K562 (cell line): ENCODE results near the gene ANKRD44. TPM values are rescaled to one million over a fixed set of nuclear protein-coding genes. Genes with fewer than 3 reads are reported as not detected.

Experiments used
- ATAC-seq: fragments of 200-7000 bp; cut with Tn5 transposase; 3 replicates; pipeline ENCODE4 v1.9.1; 2020; ENCODE audit warnings: moderate library complexity
- BruUV-seq: library from RNA; stranded (reverse); fragments of 400-500 nt; replicated peaks from 2 replicates; lab custom pipeline; 2021; lab: Mats Ljungman, UMichigan
- CTCF ChIA-PET: fragments of 300-600 bp; formaldehyde crosslinking; extraction: SDS; loops from one replicate; lab custom pipeline; 2021; ENCODE audit warnings: low intra/inter-chr PET ratio; lab: Yijun Ruan, JAX
- POLR2A ChIA-PET: fragments of 300-600, 350-650 bp; sonication (Branson Sonifier 250); formaldehyde crosslinking; extraction: SDS; loops from one replicate; lab custom pipeline; 2021; ENCODE audit warnings: antibody characterized with exemption, inconsistent platforms; lab: Yijun Ruan, JAX
- DNase-seq, 4 experiments: peaks; one replicate each; pipeline versions ENCODE4 v3.0.0 to v3.0.0-alpha.2; 2011 to 2018; ENCODE audit warnings: low spot score in 3 of 4, mixed read lengths in 3 of 4; ENCODE audit errors: extremely low read depth in 1 of 4
- FAIRE-seq: peaks from 2 replicates; lab custom pipeline; 2011; peaks lifted over from hg19 to GRCh38; lab: Jason Lieb, UNC
- H2AFZ ChIP-seq: 2 replicates; pipeline ENCODE4 v1.6.0; 2011; ENCODE audit warnings: low read depth, low read length, control low read depth, inconsistent platforms
- H3K27ac ChIP-seq: fragments of 200-600 bp; 3 replicates; pipeline ENCODE4 v1.8.0; 2011; ENCODE audit warnings: low read depth, mild to moderate bottlenecking, control low read depth, inconsistent platforms, low read length, moderate library complexity, mixed read lengths; ENCODE audit errors: extremely low read depth
- H3K27me3 ChIP-seq, 2 experiments: fragments of 300-600 bp in 1 of 2; 2 replicates in 1 of 2; 3 replicates in 1 of 2; pipeline versions ENCODE4 v1.6.0 to v1.8.0; 2011; ENCODE audit warnings: inconsistent platforms in 2 of 2, low read length in 2 of 2, mild to moderate bottlenecking in 1 of 2, mixed read lengths in 1 of 2, moderate library complexity in 1 of 2; ENCODE audit not compliant: control insufficient read depth in 2 of 2, insufficient read depth in 2 of 2
- H3K36me3 ChIP-seq: fragments of 300-600 bp; 3 replicates; pipeline ENCODE4 v1.8.0; 2011; ENCODE audit warnings: mild to moderate bottlenecking, low read length, inconsistent platforms; ENCODE audit not compliant: control insufficient read depth, insufficient read depth
- H3K4me1 ChIP-seq, 2 experiments: fragments of 200-600 bp in 1 of 2; replicated peaks in 1 of 2; 2 replicates in 1 of 2; 3 replicates in 1 of 2; pipeline versions ENCODE4 v1.5.1 to v1.8.0; 2011; ENCODE audit warnings: inconsistent platforms in 2 of 2, low read length in 2 of 2, mild to moderate bottlenecking in 1 of 2, mixed read lengths in 1 of 2, moderate library complexity in 1 of 2; ENCODE audit not compliant: control insufficient read depth in 2 of 2, insufficient read depth in 2 of 2
- H3K4me2 ChIP-seq: 2 replicates; pipeline ENCODE4 v1.6.1; 2011; ENCODE audit warnings: low read length, control low read depth, inconsistent platforms, mixed read lengths; ENCODE audit not compliant: insufficient read depth
- H3K4me3 ChIP-seq: fragments of 200-600 bp; sonication (generic), shearing (Covaris generic); 2 replicates; pipeline ENCODE4 v1.5.1; 2016; ENCODE audit warnings: control low read depth, inconsistent platforms
- H3K79me2 ChIP-seq: fragments of 200-600 bp; 3 replicates; pipeline ENCODE4 v1.8.0; 2011; ENCODE audit warnings: low read length, inconsistent platforms; ENCODE audit not compliant: control insufficient read depth, insufficient read depth
- H3K9ac ChIP-seq, 2 experiments: 2 replicates each; pipeline versions ENCODE4 v1.6.0 to v1.6.1; 2011; ENCODE audit warnings: low read depth in 2 of 2, low read length in 2 of 2, control low read depth in 1 of 2, inconsistent platforms in 1 of 2, mild to moderate bottlenecking in 1 of 2, mixed read lengths in 1 of 2; ENCODE audit not compliant: insufficient read depth in 1 of 2
- H3K9me1 ChIP-seq: one replicate; pipeline ENCODE4 v1.6.0; 2011; ENCODE audit warnings: inconsistent platforms, mild to moderate bottlenecking, low read length, moderate library complexity; ENCODE audit not compliant: control insufficient read depth, insufficient read depth
- H3K9me3 ChIP-seq: replicated peaks from 2 replicates; pipeline ENCODE4 v1.5.1; 2011; ENCODE audit warnings: low read depth, low read length, inconsistent platforms; ENCODE audit not compliant: control insufficient read depth, insufficient read depth
- H4K20me1 ChIP-seq: replicated peaks from 2 replicates; pipeline ENCODE4 v1.6.1; 2011; ENCODE audit warnings: low read length, inconsistent platforms, mixed read lengths; ENCODE audit not compliant: control insufficient read depth, insufficient read depth
- ARNT ChIP-seq, 2 experiments: fragments of 450-650 bp; IDR thresholded peaks; 2 replicates each; pipeline ENCODE4 v1.6.1; 2016; ENCODE audit warnings: mild to moderate bottlenecking in 1 of 2
- CBX1 ChIP-seq: sonication (generic); IDR thresholded peaks from 2 replicates; pipeline ENCODE4 v1.6.1; 2016; ENCODE audit warnings: antibody characterized with exemption, low read depth, mild to moderate bottlenecking
- ELF4 ChIP-seq: fragments of 450-650 bp; formaldehyde crosslinking; IDR thresholded peaks from 2 replicates; pipeline ENCODE4 v1.4.0; 2022; ENCODE audit warnings: missing genetic modification characterization
- HMBOX1 ChIP-seq: sonication (generic); IDR thresholded peaks from 2 replicates; pipeline ENCODE4 v1.6.1; 2016
- HMG20B ChIP-seq: fragments of 250-450 bp; sonication (Bioruptor Pico); IDR thresholded peaks from 2 replicates; pipeline ENCODE4 v1.5.0; 2021; ENCODE audit warnings: mild to moderate bottlenecking
- NFATC3 ChIP-seq: fragments of 450-650 bp; IDR thresholded peaks from 2 replicates; pipeline ENCODE4 v1.6.1; 2017; ENCODE audit warnings: mild to moderate bottlenecking
- NONO ChIP-seq, 2 experiments: fragments of 200-400 bp in 1 of 2; fragments of 450-650 bp in 1 of 2; formaldehyde crosslinking in 1 of 2; IDR thresholded peaks; 2 replicates each; pipeline ENCODE4 v1.6.1; 2017; ENCODE audit warnings: low read depth in 2 of 2, mild to moderate bottlenecking in 2 of 2, moderate library complexity in 2 of 2, low read length in 1 of 2
- RAD21 ChIP-seq, 2 experiments: fragments of 250-450 bp in 1 of 2; fragments of 450-650 bp in 1 of 2; sonication (Bioruptor Pico) in 1 of 2; formaldehyde crosslinking in 1 of 2; IDR thresholded peaks in 1 of 2; conservative IDR thresholded peaks in 1 of 2; 2 replicates each; pipeline versions ENCODE4 v1.4.0 to v1.8.0; 2020 to 2022; ENCODE audit warnings: mild to moderate bottlenecking in 2 of 2, moderate library complexity in 1 of 2
- TFAP4 ChIP-seq: sonication (generic); formaldehyde crosslinking; IDR thresholded peaks from 2 replicates; pipeline ENCODE4 v1.8.0; 2022; ENCODE audit warnings: missing genetic modification reagents, mild to moderate bottlenecking, moderate library complexity, borderline replicate concordance
- WHSC1 ChIP-seq: IDR thresholded peaks from one replicate; pipeline ENCODE4 v1.6.1; 2012; ENCODE audit warnings: low read length, control low read depth, inconsistent platforms
- ZBTB34 ChIP-seq: fragments of 250-450 bp; sonication (Bioruptor Pico); IDR thresholded peaks from 2 replicates; pipeline ENCODE4 v1.8.0; 2021; ENCODE audit warnings: mild to moderate bottlenecking, moderate library complexity
- WGBS: fragments of 100-300 bp; shearing (Covaris generic); methylation state at CpG from one replicate; pipeline ENCODE4 v1.1.6; 2016; ENCODE audit warnings: low coverage, mixed read lengths; ENCODE audit not compliant: insufficient coverage; ENCODE audit errors: missing lambda C conversion rate; 5-methylcytosine and 5-hydroxymethylcytosine counted together
- in situ Hi-C: fragments of 300-500 bp; cut with MboI; formaldehyde crosslinking; loops from 4 replicates; pipeline ENCODE4 v1.15.0; 2018; ENCODE audit warnings: inconsistent platforms, mixed read lengths
- intact Hi-C: fragments of 100-400 bp; cut with micrococcal nuclease; formaldehyde crosslinking; loops from 2 replicates; pipeline ENCODE4 v1.14.2; 2022
- polyA plus RNA-seq, 8 experiments: library from polyadenylated mRNA; depleted of rRNA in 4 of 8; stranded (reverse) in 5 of 8; unstranded in 3 of 8; fragments of >200 nt; fragmentation: Nextera tagmentation in 2 of 8; fragmentation: Illumina TruSeq in 1 of 8; extraction: Ambion mirVana in 2 of 8; extraction: Trizol in 1 of 8; gene quantifications; 2 replicates each; pipeline versions ENCODE4 v1.2.1 to v1.2.3, GENCODE V29; 2011 to 2014; ENCODE audit warnings: inconsistent platforms in 1 of 8, missing spikeins in 1 of 8
- total RNA-seq, 7 experiments: library from RNA; depleted of rRNA in 6 of 7; stranded (reverse); fragments of >200 nt in 6 of 7; fragmentation: Illumina TruSeq in 2 of 7; extraction: Trizol in 2 of 7; gene quantifications; 2 replicates each; pipeline versions ENCODE4 v1.2.1 to v1.2.3, GENCODE V29; 2011 to 2021; ENCODE audit warnings: low replicate concordance in 1 of 7

ANKRD44 gene
- total and polyA plus RNA-seq, 9 of the 15 experiments (the other 6 are each of a cell fraction or from before 2014, with no cell fraction given) = 0.03 to 0.64 (median 0.07) TPM; not detected in 3

GRCh38 chr2:196977507-196977906 lies 333.1 kb downstream of the ANKRD44 start:
- ChIA-PET CTCF (no interaction called here), POLR2A (no interaction called here)
- H3K9me3 ChIP-seq = no peaks in the 10 kb centered on the region
- no TSS peak for BruUV-seq
- no peak for FAIRE-seq
- no peak overlapping the region for H3K9ac ChIP-seq
- H3K36me3 ChIP-seq = no peaks in the 10 kb centered on the region
- H3K4me2 ChIP-seq = no peak overlapping the region
- no peak for DNase-seq
- H3K79me2 ChIP-seq = no peaks in the 10 kb centered on the region
- H3K4me1 ChIP-seq = no peaks in the 10 kb centered on the region
- intact Hi-C loops = no loop called here
- TF ChIP-seq ELF4 (CRISPR knock-in tag) (no peak), HMG20B (CRISPR knock-in tag) (no peak), ARNT (IDR thresholded peaks at IDR 0.05) (no peak), CBX1 (no peak)
- H2AFZ ChIP-seq = no peak overlapping the region
- H3K27ac ChIP-seq = no peak overlapping the region
- no peaks in the 10 kb centered on the region for H3K9me1 ChIP-seq
- 25% methylated on average over 2 of the region's 2 CpGs for WGBS
- in situ Hi-C loops = no loop called here
- H3K4me3 ChIP-seq = no peak overlapping the region
- H3K27me3 ChIP-seq = no peaks in the 10 kb centered on the region
- no peaks in the 10 kb centered on the region for H4K20me1 ChIP-seq
- no peak for ATAC-seq

GRCh38 chr2:196974970-196975369 lies 335.6 kb downstream of the ANKRD44 start:
- CTCF ChIA-PET = no interaction called here
- intact Hi-C loops = no loop called here
- DNase-seq = no peak
- no peak overlapping the region for H3K4me2 ChIP-seq
- H3K4me1 ChIP-seq = no peaks in the 10 kb centered on the region
- no TSS peak for BruUV-seq
- H2AFZ ChIP-seq = no peak overlapping the region
- no peaks in the 10 kb centered on the region for H3K9me1 ChIP-seq
- no peak for ATAC-seq
- no peaks in the 10 kb centered on the region for H4K20me1 ChIP-seq
- H3K36me3 ChIP-seq = no peaks in the 10 kb centered on the region
- no peak overlapping the region for H3K9ac ChIP-seq
- H3K79me2 ChIP-seq = no peaks in the 10 kb centered on the region
- 7% methylated on average over 1 of the region's 1 CpG for WGBS
- H3K9me3 ChIP-seq = no peaks in the 10 kb centered on the region
- TF ChIP-seq HMBOX1 (no peak), TFAP4 (CRISPR knock-in tag) (no peak), NFATC3 (no peak), NONO (IDR thresholded peaks at IDR 0.05; ENCODE audit: low read depth in 2 of 2, low read length in 1 of 2) (no peak), RAD21 (CRISPR knock-in tag; conservative IDR thresholded peaks at IDR 0.05 in 1 of 2, IDR thresholded peaks at IDR 0.05 in 1 of 2) (no peak), WHSC1 (no peak), ZBTB34 (CRISPR knock-in tag) (no peak)
- TF ChIP-seq, all 486 proteins: peak for 0
- POLR2A ChIA-PET = no interaction called here
- FAIRE-seq = no peak
- Histone ChIP-seq H3K4me3 (no peak overlapping the region), H3K27ac (no peak overlapping the region), H3K27me3 (no peaks in the 10 kb centered on the region)
- in situ Hi-C loops = no loop called here
